Tibial artery (tissue), 4 donors: ENCODE measurements around the gene ALDH16A1.
A peak's percentile ranks its signal among the peaks of the same experiment; 100 is the strongest.

Source experiments
- DNase-seq, 2 donors: peaks; one replicate each; pipeline ENCODE4 v3.0.0-alpha.2; 2019
- H3K27ac ChIP-seq, 2 donors: fragments of 200-600 bp; sonication (generic) in 1 of 2; 1 replicate in 1 of 2; 2 replicates in 1 of 2; pipeline ENCODE4 v1.5.1; 2018 to 2019; ENCODE audit warnings: mild to moderate bottlenecking in 1 of 2
- H3K27me3 ChIP-seq, 2 donors: fragments of 200-600 bp; sonication (generic) in 1 of 2; one replicate each; pipeline versions ENCODE4 v1.5.1 to v1.6.0; 2016 to 2019
- H3K36me3 ChIP-seq, 3 donors: fragments of 200-600 bp; sonication (generic) in 2 of 3; one replicate each; pipeline ENCODE4 v1.5.1; 2016 to 2019; ENCODE audit warnings: mild to moderate bottlenecking in 2 of 3
- H3K4me1 ChIP-seq, 4 donors: fragments of 200-600 bp; sonication (generic) in 2 of 4; 1 replicate in 3 of 4; 2 replicates in 1 of 4; pipeline ENCODE4 v1.5.1; 2016 to 2019
- H3K4me3 ChIP-seq, 2 donors: fragments of 200-600 bp; sonication (generic) in 1 of 2; 1 replicate in 1 of 2; 2 replicates in 1 of 2; pipeline ENCODE4 v1.5.1; 2018 to 2019; ENCODE audit warnings: mild to moderate bottlenecking in 2 of 2
- H3K9me3 ChIP-seq, 3 donors: fragments of 200-600 bp; sonication (generic) in 1 of 3; one replicate each; pipeline ENCODE4 v1.5.1; 2016 to 2019
- CTCF ChIP-seq, 2 experiments: fragments of 200-600 bp in 1 of 2; fragments of 450-650 bp in 1 of 2; IDR thresholded peaks; one replicate each; pipeline ENCODE4 v1.5.1; 2017 to 2019; ENCODE audit warnings: antibody characterized with exemption in 2 of 2, mild to moderate bottlenecking in 1 of 2, moderate library complexity in 1 of 2
- intact Hi-C: fragments of 100-400 bp; cut with DNase I; formaldehyde crosslinking; loops from one replicate; pipeline ENCODE4 v1.15.0; 2023; ENCODE audit warnings: low total_unique reads

Gene ALDH16A1

GRCh38 chr19:49512970-49513745 lies 60.1 kb downstream of the ALDH16A1 start:
- H3K4me1 ChIP-seq: peaks cover 0 to 28% (median 19%) of the 10 kb centered on the region in 4 donors
- intact Hi-C loops: loop anchor here (5.0 kb wide), 1 partner anchor 164 kb away; the partner anchor contains the start of gene PRMT1
- H3K4me3 ChIP-seq: peak overlapping the region; percentile 68 to 82
- no peak for TF ChIP-seq CTCF (IDR thresholded peaks at IDR 0.05)
- peaks cover 0 to 12% (median 0%) of the 10 kb centered on the region in 3 donors for H3K36me3 ChIP-seq
- no peak for DNase-seq
- H3K27me3 ChIP-seq: no peaks in the 10 kb centered on the region
- H3K9me3 ChIP-seq: no peaks in the 10 kb centered on the region
- peak overlapping the region; percentile 88 to 90 for H3K27ac ChIP-seq

- Histone ChIP-seq H3K4me3 (peak overlapping the region; percentile 68 to 82), H3K27me3 (no peaks in the 10 kb centered on the region), H3K36me3 (peaks cover 0 to 16% (median 0%) of the 10 kb centered on the region in 3 donors), H3K27ac (peak overlapping the region; percentile 88 to 90), H3K9me3 (no peaks in the 10 kb centered on the region), H3K4me1 (peaks cover 0 to 28% (median 19%) of the 10 kb centered on the region in 4 donors)
- TF ChIP-seq CTCF (IDR thresholded peaks at IDR 0.05): no peak
- no peak for DNase-seq
- intact Hi-C loops: loop anchor here (5.0 kb wide), 1 partner anchor 164 kb away; the partner anchor contains the start of gene PRMT1
These were observed 60.7 kb downstream of the ALDH16A1 start for GRCh38 chr19:49513746-49514118.

GRCh38 chr19:49514151-49514550 lies 61.1 kb downstream of the ALDH16A1 start:
- peak overlapping the region; percentile 68 to 82 for H3K4me3 ChIP-seq
- peaks cover 0 to 19% (median 0%) of the 10 kb centered on the region in 3 donors for H3K36me3 ChIP-seq
- no peak for TF ChIP-seq CTCF (IDR thresholded peaks at IDR 0.05)
- H3K4me1 ChIP-seq: peaks cover 0 to 28% (median 19%) of the 10 kb centered on the region in 4 donors
- no peaks in the 10 kb centered on the region for H3K27me3 ChIP-seq
- H3K9me3 ChIP-seq: no peaks in the 10 kb centered on the region
- H3K27ac ChIP-seq: peak overlapping the region in 1 of 2 donors; percentile 88
- DNase-seq: no peak
- intact Hi-C loops: loop anchor here (5.0 kb wide), 1 partner anchor 163 kb away; the partner anchor contains the start of gene PRMT1

- no peaks in the 10 kb centered on the region for H3K9me3 ChIP-seq
- no peak overlapping the region for H3K4me3 ChIP-seq
- intact Hi-C loops: no loop called here
- peaks cover 0 to 32% (median 5%) of the 10 kb centered on the region in 3 donors for H3K36me3 ChIP-seq
- peaks cover 0 to 28% (median 19%) of the 10 kb centered on the region in 4 donors for H3K4me1 ChIP-seq
- DNase-seq: peak; percentile 75 to 81
- H3K27me3 ChIP-seq: no peaks in the 10 kb centered on the region
- no peak for TF ChIP-seq CTCF (IDR thresholded peaks at IDR 0.05)
- no peak overlapping the region for H3K27ac ChIP-seq
These were observed 62.7 kb downstream of the ALDH16A1 start for GRCh38 chr19:49515767-49516166.

- H3K36me3 ChIP-seq: peaks cover 0 to 47% (median 9%) of the 10 kb centered on the region in 3 donors
- intact Hi-C loops: no loop called here
- TF ChIP-seq CTCF (IDR thresholded peaks at IDR 0.05): no peak
- DNase-seq: no peak
- H3K4me3 ChIP-seq: no peak overlapping the region
- no peak overlapping the region for H3K27ac ChIP-seq
- H3K27me3 ChIP-seq: no peaks in the 10 kb centered on the region
- no peaks in the 10 kb centered on the region for H3K9me3 ChIP-seq
- peaks cover 0 to 19% (median 11%) of the 10 kb centered on the region in 4 donors for H3K4me1 ChIP-seq
These were observed 65.0 kb downstream of the ALDH16A1 start for GRCh38 chr19:49518033-49518432.
